GM18870 (cell line): ENCODE data around the gene CCNB3.

Experiments
- ATAC-seq: cut with Tn5 transposase; IDR thresholded peaks from one replicate; pipeline ENCODE4 v1.9.1; 2021; ENCODE audit warnings: moderate library complexity; ENCODE audit not compliant: unreplicated experiment

Gene CCNB3

GRCh38 chrX:50372966-50373365, 168.4 kb downstream of the CCNB3 start:
- no peak for ATAC-seq

GRCh38 chrX:50375481-50376267, 171.1 kb downstream of the CCNB3 start:
- no peak for ATAC-seq

GRCh38 chrX:50381729-50382415, 177.3 kb downstream of the CCNB3 start:
- ATAC-seq = no peak

- no peak for ATAC-seq
Measured at GRCh38 chrX:50386520-50386919, 182.0 kb downstream of the CCNB3 start.

GRCh38 chrX:50393902-50394301, 189.3 kb downstream of the CCNB3 start:
- ATAC-seq = no peak
